Tibial nerve (tissue), 4 donors: ENCODE measurements around the gene MDK. TPM values are rescaled to one million over a fixed set of nuclear protein-coding genes. Genes with fewer than 3 reads are reported as not detected.
"Not testable (repeated sequence)": the region's sequence is repeated elsewhere in the genome, so short reads cannot be mapped to it uniquely, and the experiment has no call there.

Source experiments
- DNase-seq, 2 donors: peaks; one replicate each; pipeline ENCODE4 v3.0.0-alpha.2; 2019; ENCODE audit warnings: low spot score in 2 of 2
- H3K27ac ChIP-seq, 4 donors: fragments of 200-600 bp; sonication (generic) in 3 of 4; one replicate each; pipeline ENCODE4 v1.5.1; 2017 to 2019; ENCODE audit warnings: mild to moderate bottlenecking in 1 of 4
- H3K27me3 ChIP-seq, 2 donors: fragments of 200-600 bp; sonication (generic) in 1 of 2; one replicate each; pipeline versions ENCODE4 v1.5.1 to v1.6.0; 2017 to 2019
- H3K36me3 ChIP-seq, 3 donors: fragments of 200-600 bp; sonication (generic); one replicate each; pipeline ENCODE4 v1.5.1; 2018 to 2019
- H3K4me1 ChIP-seq, 4 donors: fragments of 200-600 bp; sonication (generic) in 3 of 4; one replicate each; pipeline ENCODE4 v1.5.1; 2017 to 2019
- H3K4me3 ChIP-seq, 4 donors: fragments of 200-600 bp; sonication (generic) in 3 of 4; one replicate each; pipeline ENCODE4 v1.5.1; 2017 to 2019; ENCODE audit warnings: mild to moderate bottlenecking in 1 of 4, moderate library complexity in 1 of 4
- H3K9me3 ChIP-seq, 4 donors: fragments of 200-600 bp; sonication (generic) in 3 of 4; one replicate each; pipeline ENCODE4 v1.5.1; 2017 to 2019
- EP300 ChIP-seq, 2 donors: sonication (generic); formaldehyde crosslinking; IDR thresholded peaks; one replicate each; pipeline ENCODE4 v1.6.1; 2017; ENCODE audit warnings: antibody characterized with exemption in 2 of 2, mild to moderate bottlenecking in 1 of 2
- POLR2A ChIP-seq, 2 donors: fragments of 450-650 bp; IDR thresholded peaks; one replicate each; pipeline ENCODE4 v1.6.1; 2017; ENCODE audit warnings: antibody characterized with exemption in 2 of 2, mild to moderate bottlenecking in 2 of 2, moderate library complexity in 2 of 2
- WGBS, 2 donors: methylation state at CpG; one replicate each; pipeline ENCODE4 v1.1.5; 2018; 5-methylcytosine and 5-hydroxymethylcytosine counted together
- total RNA-seq, 4 donors: library from RNA; depleted of rRNA; stranded (reverse); fragments of >200 nt; gene quantifications; one replicate each; pipeline ENCODE4 v1.1.0, GENCODE V29; 2016
- TF ChIP-seq, protein P1 (sequence below), 5 experiments: fragments of 200-600 bp in 3 of 5; fragments of 450-650 bp in 2 of 5; sonication (generic) in 3 of 5; IDR thresholded peaks; one replicate each; pipeline ENCODE4 v1.5.1; 2016 to 2019; ENCODE audit warnings: antibody characterized with exemption in 5 of 5, mild to moderate bottlenecking in 3 of 5, moderate library complexity in 2 of 5

The MDK gene
- total RNA-seq, 4 donors from 2014 or later, result 48.1 to 107 (median 57.3) TPM

DNA sequence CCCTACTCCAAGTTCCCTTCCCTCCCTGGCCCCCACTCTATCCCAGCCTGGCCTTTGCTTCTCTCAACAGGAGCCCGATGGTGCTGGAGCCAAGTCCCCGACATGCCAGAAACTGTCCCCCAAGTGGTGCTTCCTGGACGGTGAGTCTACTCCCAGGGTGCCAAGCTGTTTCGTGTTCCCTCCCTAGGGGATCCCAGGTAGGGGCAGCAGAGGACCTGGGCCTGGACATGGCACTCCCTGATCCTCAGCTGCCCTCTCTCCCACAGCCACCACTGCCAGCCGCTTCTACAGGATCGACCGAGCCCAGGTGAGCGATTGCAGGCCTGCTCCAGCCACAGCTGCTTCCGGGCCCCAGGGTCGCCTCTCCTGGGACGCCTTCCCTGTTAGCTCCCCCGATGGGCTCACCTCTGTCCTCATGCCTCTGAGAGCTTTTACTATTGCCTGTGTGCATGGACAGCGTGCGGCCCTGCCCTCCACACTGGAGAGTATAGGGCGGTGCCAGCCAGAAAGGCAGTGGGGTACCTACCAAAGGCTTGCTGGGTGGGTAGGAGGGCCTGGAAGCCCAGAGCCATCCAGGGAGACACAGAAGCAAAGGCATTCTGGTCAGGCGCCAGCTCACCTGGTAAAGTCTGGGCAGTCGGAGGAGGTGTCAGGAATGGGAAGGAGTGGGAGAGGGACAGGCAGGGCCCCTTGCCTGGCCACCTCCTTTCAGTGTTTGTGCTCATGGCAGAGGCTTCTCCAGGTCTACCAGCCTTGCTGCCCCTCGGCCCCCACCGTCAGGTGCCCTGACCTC, 5.0 kb upstream of the MDK start:
- no peak for DNase-seq
- H3K9me3 ChIP-seq, result no peaks in the 10 kb centered on the region
- 77 to 88% methylated on average over 12 to 13 of the region's 19 CpGs for WGBS, 2 donors
- H3K36me3 ChIP-seq, result peaks cover 0 to 70% (median 15%) of the 10 kb centered on the region in 3 donors
- H3K4me1 ChIP-seq, result peaks cover 0 to 17% (median 3%) of the 10 kb centered on the region in 4 donors
- no peak for TF ChIP-seq EP300 (IDR thresholded peaks at IDR 0.05)
- TF ChIP-seq, protein P1, sequence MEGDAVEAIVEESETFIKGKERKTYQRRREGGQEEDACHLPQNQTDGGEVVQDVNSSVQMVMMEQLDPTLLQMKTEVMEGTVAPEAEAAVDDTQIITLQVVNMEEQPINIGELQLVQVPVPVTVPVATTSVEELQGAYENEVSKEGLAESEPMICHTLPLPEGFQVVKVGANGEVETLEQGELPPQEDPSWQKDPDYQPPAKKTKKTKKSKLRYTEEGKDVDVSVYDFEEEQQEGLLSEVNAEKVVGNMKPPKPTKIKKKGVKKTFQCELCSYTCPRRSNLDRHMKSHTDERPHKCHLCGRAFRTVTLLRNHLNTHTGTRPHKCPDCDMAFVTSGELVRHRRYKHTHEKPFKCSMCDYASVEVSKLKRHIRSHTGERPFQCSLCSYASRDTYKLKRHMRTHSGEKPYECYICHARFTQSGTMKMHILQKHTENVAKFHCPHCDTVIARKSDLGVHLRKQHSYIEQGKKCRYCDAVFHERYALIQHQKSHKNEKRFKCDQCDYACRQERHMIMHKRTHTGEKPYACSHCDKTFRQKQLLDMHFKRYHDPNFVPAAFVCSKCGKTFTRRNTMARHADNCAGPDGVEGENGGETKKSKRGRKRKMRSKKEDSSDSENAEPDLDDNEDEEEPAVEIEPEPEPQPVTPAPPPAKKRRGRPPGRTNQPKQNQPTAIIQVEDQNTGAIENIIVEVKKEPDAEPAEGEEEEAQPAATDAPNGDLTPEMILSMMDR (IDR thresholded peaks at IDR 0.05), result no peak
- no peak overlapping the region for H3K27ac ChIP-seq
- H3K27me3 ChIP-seq, result no peaks in the 10 kb centered on the region
- H3K4me3 ChIP-seq, result no peak overlapping the region

DNA sequence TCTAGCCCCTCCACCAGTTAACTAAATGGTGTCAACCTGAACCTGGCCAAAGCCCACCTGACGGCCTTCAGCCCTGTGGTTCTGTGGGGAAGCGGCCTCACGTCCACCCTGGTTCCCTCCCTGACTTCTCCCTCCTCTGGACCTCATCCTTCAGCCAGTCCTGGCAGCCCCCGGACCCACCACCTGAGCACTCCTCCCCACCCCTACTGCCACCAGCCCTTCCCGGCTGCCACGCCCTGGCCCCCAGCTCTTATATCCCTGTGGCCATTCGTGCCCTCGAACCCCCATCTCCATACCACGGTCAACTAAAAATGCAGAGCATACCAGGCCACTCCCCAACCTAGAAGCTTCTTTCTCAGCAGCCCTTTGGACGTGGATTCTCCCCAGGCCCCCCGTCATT, 4.2 kb upstream of the MDK start:
- WGBS, 2 donors, result 92 to 93% methylated on average over 11 of the region's 11 CpGs
- peaks cover 0 to 23% (median 10%) of the 10 kb centered on the region in 4 donors for H3K4me1 ChIP-seq
- H3K36me3 ChIP-seq, result peaks cover 0 to 62% (median 15%) of the 10 kb centered on the region in 3 donors
- TF ChIP-seq, protein P1 (IDR thresholded peaks at IDR 0.05), result no peak
- TF ChIP-seq POLR2A (IDR thresholded peaks at IDR 0.05) (no peak), EP300 (IDR thresholded peaks at IDR 0.05) (no peak)
- no peak for DNase-seq
- no peaks in the 10 kb centered on the region for H3K9me3 ChIP-seq
- H3K27me3 ChIP-seq, result peaks cover 0 to 4% of the 10 kb centered on the region in 2 donors
- H3K27ac ChIP-seq, result no peak overlapping the region
- no peak overlapping the region for H3K4me3 ChIP-seq

DNA sequence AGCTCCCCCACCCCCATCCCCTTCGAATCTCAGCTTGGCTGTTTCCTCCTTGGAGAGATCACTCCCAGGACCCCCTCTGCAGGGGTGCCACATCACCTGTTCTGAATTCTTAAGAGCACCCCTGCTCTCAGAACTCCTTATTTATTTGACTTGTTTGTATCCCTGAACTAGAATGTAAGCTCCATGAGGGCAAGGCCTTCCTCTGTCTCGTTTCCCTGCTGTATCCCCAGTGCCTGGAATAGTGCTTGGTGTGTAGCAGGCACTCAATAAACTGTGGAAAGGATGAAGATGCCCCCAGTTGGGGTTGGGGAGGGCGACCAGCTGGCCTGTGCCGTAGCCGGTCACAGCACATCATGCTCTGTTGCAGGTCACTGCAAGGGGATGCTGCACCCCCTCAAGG, 3.6 kb upstream of the MDK start:
- TF ChIP-seq EP300 (IDR thresholded peaks at IDR 0.05) (no peak), POLR2A (IDR thresholded peaks at IDR 0.05) (no peak)
- TF ChIP-seq, protein P1 (IDR thresholded peaks at IDR 0.05), result no peak

DNA sequence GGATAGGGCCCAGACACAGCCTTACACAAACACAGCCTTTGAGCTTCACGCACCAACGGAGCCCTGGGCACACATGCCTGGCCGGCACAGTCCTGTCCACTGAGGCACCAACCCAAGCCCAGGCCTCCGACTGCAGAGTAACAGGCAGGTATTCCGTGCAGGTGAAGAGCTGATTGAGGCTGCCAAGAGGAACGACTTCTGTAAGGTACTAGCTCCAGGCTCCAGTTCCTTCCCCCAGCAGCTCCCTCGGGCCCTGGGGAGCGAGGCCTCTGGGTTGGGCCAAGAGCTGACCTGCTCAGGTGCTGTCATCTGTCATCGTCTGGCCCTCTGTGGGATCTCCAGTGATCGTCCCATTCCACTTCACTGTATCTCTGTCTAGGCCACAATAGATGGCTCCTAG, 3.2 kb upstream of the MDK start:
- peaks cover 0 to 53% (median 15%) of the 10 kb centered on the region in 3 donors for H3K36me3 ChIP-seq
- TF ChIP-seq, protein P1 (IDR thresholded peaks at IDR 0.05), result no peak
- TF ChIP-seq POLR2A (IDR thresholded peaks at IDR 0.05) (no peak), EP300 (IDR thresholded peaks at IDR 0.05) (no peak)
- H3K27me3 ChIP-seq, result peaks cover 0 to 5% of the 10 kb centered on the region in 2 donors
- peak overlapping the region in 1 of 4 donors; percentile 97 for H3K27ac ChIP-seq
- H3K4me3 ChIP-seq, result no peak overlapping the region
- no peaks in the 10 kb centered on the region for H3K9me3 ChIP-seq
- 91 to 92% methylated on average over 4 to 10 of the region's 10 CpGs for WGBS, 2 donors
- H3K4me1 ChIP-seq, result peaks cover 0 to 33% (median 16%) of the 10 kb centered on the region in 4 donors
- DNase-seq, result no peak

More for the DNA sequence above, 3.6 kb upstream of the MDK start:
- Histone ChIP-seq H3K4me1 (peaks cover 0 to 28% (median 15%) of the 10 kb centered on the region in 4 donors), H3K27ac (no peak overlapping the region), H3K36me3 (peaks cover 0 to 57% (median 15%) of the 10 kb centered on the region in 3 donors), H3K4me3 (no peak overlapping the region), H3K9me3 (no peaks in the 10 kb centered on the region), H3K27me3 (peaks cover 0 to 5% of the 10 kb centered on the region in 2 donors)
- 87 to 92% methylated on average over 5 of the region's 5 CpGs for WGBS, 2 donors
- DNase-seq, result no peak

DNA sequence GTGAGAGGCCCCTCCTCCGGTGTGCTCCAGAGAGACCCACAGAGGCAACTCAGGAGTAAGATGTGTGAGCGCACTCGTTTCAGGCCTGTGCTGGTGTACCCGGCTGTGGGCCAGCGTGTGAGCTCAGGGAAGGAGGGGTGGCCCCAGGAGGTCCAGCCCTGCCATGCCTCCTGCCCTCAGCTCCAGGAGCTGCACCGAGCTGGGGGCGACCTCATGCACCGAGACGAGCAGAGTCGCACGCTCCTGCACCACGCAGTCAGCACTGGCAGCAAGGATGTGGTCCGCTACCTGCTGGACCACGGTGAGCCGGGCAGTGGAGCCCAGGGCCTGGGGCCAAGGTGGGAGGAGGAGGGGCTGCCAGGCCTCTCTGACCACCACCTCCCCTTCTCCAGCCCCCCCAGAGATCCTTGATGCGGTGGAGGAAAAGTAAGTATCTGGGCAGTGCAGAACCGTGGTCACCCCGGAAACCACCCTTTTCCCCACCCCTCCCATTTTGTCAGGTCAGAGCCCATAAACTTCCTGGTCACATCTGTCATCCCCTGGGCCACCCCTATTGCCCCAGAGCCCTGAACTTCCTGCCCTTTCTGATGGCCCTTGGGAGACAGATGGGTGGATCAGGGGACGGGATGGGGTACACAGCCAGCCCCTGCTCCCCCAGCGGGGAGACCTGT, 2.5 kb upstream of the MDK start:
- TF ChIP-seq POLR2A (IDR thresholded peaks at IDR 0.05) (no peak), EP300 (IDR thresholded peaks at IDR 0.05) (no peak)
- 65 to 71% methylated on average over 6 to 12 of the region's 20 CpGs for WGBS, 2 donors
- peaks cover 0 to 35% (median 16%) of the 10 kb centered on the region in 4 donors for H3K4me1 ChIP-seq
- H3K9me3 ChIP-seq, result no peaks in the 10 kb centered on the region
- peaks cover 0 to 5% of the 10 kb centered on the region in 2 donors for H3K27me3 ChIP-seq
- H3K4me3 ChIP-seq, result no peak overlapping the region
- H3K36me3 ChIP-seq, result peaks cover 0 to 49% (median 10%) of the 10 kb centered on the region in 3 donors
- DNase-seq, result no peak
- peak overlapping the region in 2 of 4 donors; percentile 91 to 97 for H3K27ac ChIP-seq

DNA sequence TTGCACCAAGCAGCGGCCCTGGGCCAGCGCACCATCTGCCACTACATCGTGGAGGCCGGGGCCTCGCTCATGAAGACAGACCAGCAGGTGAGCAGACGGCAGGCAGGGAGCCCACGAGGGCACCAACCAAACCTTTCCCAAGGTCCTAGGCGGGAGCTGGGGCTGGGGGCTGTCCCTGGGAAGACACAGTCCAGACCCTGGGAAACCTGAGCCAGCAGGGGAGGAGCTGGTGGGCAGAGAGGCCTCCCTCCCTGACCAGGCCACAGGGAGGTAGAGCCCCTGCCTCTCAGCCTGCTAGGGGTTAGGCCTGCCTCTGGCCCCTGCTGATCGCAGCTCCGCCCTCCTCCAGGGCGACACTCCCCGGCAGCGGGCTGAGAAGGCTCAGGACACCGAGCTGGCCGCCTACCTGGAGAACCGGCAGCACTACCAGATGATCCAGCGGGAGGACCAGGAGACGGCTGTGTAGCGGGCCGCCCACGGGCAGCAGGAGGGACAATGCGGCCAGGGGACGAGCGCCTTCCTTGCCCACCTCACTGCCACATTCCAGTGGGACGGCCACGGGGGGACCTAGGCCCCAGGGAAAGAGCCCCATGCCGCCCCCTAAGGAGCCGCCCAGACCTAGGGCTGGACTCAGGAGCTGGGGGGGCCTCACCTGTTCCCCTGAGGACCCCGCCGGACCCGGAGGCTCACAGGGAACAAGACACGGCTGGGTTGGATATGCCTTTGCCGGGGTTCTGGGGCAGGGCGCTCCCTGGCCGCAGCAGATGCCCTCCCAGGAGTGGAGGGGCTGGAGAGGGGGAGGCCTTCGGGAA, 1.8 kb upstream of the MDK start:
- Histone ChIP-seq H3K27ac (peak overlapping the region; percentile 70 to 97 (median 90)), H3K36me3 (peaks cover 0 to 41% (median 10%) of the 10 kb centered on the region in 3 donors), H3K4me3 (peak overlapping the region in 1 of 4 donors; percentile 79), H3K4me1 (peaks cover 0 to 35% (median 16%) of the 10 kb centered on the region in 4 donors)
- not testable (repeated sequence) for DNase-seq, H3K9me3 ChIP-seq, H3K27me3 ChIP-seq
- WGBS, 2 donors, result 65 to 71% methylated on average over 10 to 13 of the region's 36 CpGs
